ENCODE results near the gene DZIP3. TPM values are rescaled to one million over a fixed set of nuclear protein-coding genes. Genes with fewer than 3 reads are reported as not detected.
A peak's percentile ranks its signal among the peaks of the same experiment; 100 is the strongest.

The DZIP3 gene
- total RNA-seq (10 to 100 TPM in 4 of 5 experiments, 1 to 10 TPM in 1; 9.6 to 17.3 (median 14.6) TPM), polyA plus RNA-seq (10 to 100 TPM in 1 of 2 donors, 1 to 10 TPM in 1; 4.5 to 14.5 TPM), total RNA-seq (32.7 reads per million, percentile 62 among the genes with 10 or more reads in this experiment)

- POLR2A ChIA-PET, result interaction anchor here (0.5 to 6.0 kb wide), 21 partner anchors 12 to 1296 kb away, joined by 3 to 159 read pairs (median 4); partner anchors contain the start of genes BBX and TRAT1
- Histone ChIP-seq H3K9me3 (ENCODE audit: control insufficient read depth in 2 of 3, low read length in 3 of 3) (no peaks in the 10 kb centered on the region), H3K36me3 (ENCODE audit: control insufficient read depth in 2 of 3, insufficient read depth in 3 of 3, low read length in 3 of 3) (peaks cover 0 to 6% (median 0%) of the 10 kb centered on the region in 3 experiments), H3K27ac (ENCODE audit: low read depth, low read length) (peak within 1 kb of the TSS; percentile 92), H3K27me3 (ENCODE audit: control insufficient read depth in 2 of 2, insufficient read depth in 2 of 2, low read length in 2 of 2) (no peaks in the 10 kb centered on the region), H3K4me3 (ENCODE audit: low read length) (peak within 1 kb of the TSS; percentile 87), H3K4me1 (ENCODE audit: control insufficient read depth in 2 of 2, insufficient read depth in 2 of 2, low read length in 2 of 2) (peaks cover 11 to 15% of the 10 kb centered on the region in 2 donors)
- CTCF ChIA-PET, result interaction anchor here (0.6 to 4.5 kb wide), 7 partner anchors 9 to 1069 kb away, joined by 3 to 39 read pairs (median 4); no protein-coding TSS in a partner anchor
- Mint-ChIP-seq H3K4me3 (peak within 1 kb of the TSS; percentile 94 to 99 (median 98)), H3K27ac (peak within 1 kb of the TSS; percentile 95 to 100 (median 99)), H3K4me1 (peaks cover 12 to 53% (median 39%) of the 10 kb centered on the region in 7 donors), H3K27me3 (no peaks in the 10 kb centered on the region), H3K36me3 (peaks cover 0 to 10% (median 0%) of the 10 kb centered on the region in 5 donors), H3K9me3 (no peaks in the 10 kb centered on the region)
- intact Hi-C loops (cut with micrococcal nuclease), result loop anchor here (1.0 to 10.0 kb wide), 16 partner anchors 9 to 1065 kb away; partner anchors contain the start of genes TRAT1 (in 2 of the 2), CD47 (in 1 of the 2) and IFT57 (in 1 of the 2)
- peak; percentile 74 to 88 (median 82) for DNase-seq
- ATAC-seq, result peak; percentile 83
These were observed at the start of gene DZIP3, which contains the start of gene CIP2A for GRCh38 chr3:108589081-108589997. Gene DZIP3 (plus strand): TSS chr3:108589722. CDS start chr3:108605407, 15,685 bp downstream. Gene CIP2A (minus strand): TSS chr3:108589438. CDS start chr3:108589375, 63 bp downstream.

- H3K4me3 Mint-ChIP-seq, result peak overlapping the region in 6 of 10 donors; percentile 10 to 39 (median 18)
- no peak for DNase-seq
- peaks cover 0 to 31% (median 8%) of the 10 kb centered on the region in 5 donors for H3K36me3 Mint-ChIP-seq
- Histone ChIP-seq H3K27me3 (ENCODE audit: control insufficient read depth in 2 of 2, insufficient read depth in 2 of 2, low read length in 2 of 2) (no peaks in the 10 kb centered on the region), H3K36me3 (ENCODE audit: control insufficient read depth in 2 of 3, insufficient read depth in 3 of 3, low read length in 3 of 3) (no peaks in the 10 kb centered on the region), H3K9me3 (ENCODE audit: control insufficient read depth in 2 of 3, low read length in 3 of 3) (no peaks in the 10 kb centered on the region), H3K27ac (ENCODE audit: low read depth, low read length) (no peak overlapping the region), H3K4me3 (ENCODE audit: low read length) (peak overlapping the region; percentile 19), H3K4me1 (ENCODE audit: control insufficient read depth in 2 of 2, insufficient read depth in 2 of 2, low read length in 2 of 2) (no peaks in the 10 kb centered on the region)
- H3K27me3 Mint-ChIP-seq, result no peaks in the 10 kb centered on the region
- H3K4me1 Mint-ChIP-seq, result peaks cover 0 to 9% (median 8%) of the 10 kb centered on the region in 7 donors
- intact Hi-C loops (cut with micrococcal nuclease), result no loop called here
- H3K9me3 Mint-ChIP-seq, result peaks cover 0 to 5% (median 0%) of the 10 kb centered on the region in 11 donors
- peak overlapping the region in 1 of 9 donors; percentile 14 for H3K27ac Mint-ChIP-seq
- no peak for ATAC-seq
- ChIA-PET POLR2A (no interaction called here), CTCF (no interaction called here)
These were observed 43.3 kb upstream of the DZIP3 start for GRCh38 chr3:108546247-108546646.

- ChIA-PET POLR2A (interaction anchor here (0.6 kb wide), 1 partner anchor 218 kb away, joined by 3 read pairs; no protein-coding TSS in a partner anchor), CTCF (no interaction called here)
- intact Hi-C loops (cut with micrococcal nuclease), result no loop called here
- Mint-ChIP-seq H3K4me3 (peak overlapping the region in 5 of 10 donors; percentile 10 to 39 (median 20)), H3K27me3 (no peaks in the 10 kb centered on the region), H3K9me3 (peaks cover 0 to 5% (median 0%) of the 10 kb centered on the region in 11 donors), H3K4me1 (peaks cover 0 to 9% (median 8%) of the 10 kb centered on the region in 7 donors), H3K27ac (no peak overlapping the region), H3K36me3 (peaks cover 0 to 33% (median 8%) of the 10 kb centered on the region in 5 donors)
- DNase-seq, result no peak
- H3K4me3 ChIP-seq (ENCODE audit: low read length), result peak overlapping the region; percentile 19
- no peak overlapping the region for H3K27ac ChIP-seq (ENCODE audit: low read depth, low read length)
- H3K36me3 ChIP-seq (ENCODE audit: control insufficient read depth in 2 of 3, insufficient read depth in 3 of 3, low read length in 3 of 3), result no peaks in the 10 kb centered on the region
- H3K4me1 ChIP-seq (ENCODE audit: control insufficient read depth in 2 of 2, insufficient read depth in 2 of 2, low read length in 2 of 2), result no peaks in the 10 kb centered on the region
- no peaks in the 10 kb centered on the region for H3K9me3 ChIP-seq (ENCODE audit: control insufficient read depth in 2 of 3, low read length in 3 of 3)
- H3K27me3 ChIP-seq (ENCODE audit: control insufficient read depth in 2 of 2, insufficient read depth in 2 of 2, low read length in 2 of 2), result no peaks in the 10 kb centered on the region
- ATAC-seq, result no peak
These were observed 42.8 kb upstream of the DZIP3 start for GRCh38 chr3:108546692-108547091.

GRCh38 chr3:108548304-108548703 lies 41.2 kb upstream of the DZIP3 start:
- ATAC-seq (no peak), DNase-seq (no peak)
- Mint-ChIP-seq H3K27ac (no peak overlapping the region), H3K4me3 (no peak overlapping the region), H3K4me1 (peaks cover 0 to 13% (median 9%) of the 10 kb centered on the region in 7 donors), H3K9me3 (peaks cover 0 to 5% (median 0%) of the 10 kb centered on the region in 11 donors), H3K36me3 (peaks cover 0 to 27% (median 5%) of the 10 kb centered on the region in 5 donors), H3K27me3 (no peaks in the 10 kb centered on the region)
- no peaks in the 10 kb centered on the region for H3K4me1 ChIP-seq (ENCODE audit: control insufficient read depth in 2 of 2, insufficient read depth in 2 of 2, low read length in 2 of 2)
- no peak overlapping the region for H3K4me3 ChIP-seq (ENCODE audit: low read length)
- H3K36me3 ChIP-seq (ENCODE audit: control insufficient read depth in 2 of 3, insufficient read depth in 3 of 3, low read length in 3 of 3), result no peaks in the 10 kb centered on the region
- no peaks in the 10 kb centered on the region for H3K9me3 ChIP-seq (ENCODE audit: control insufficient read depth in 2 of 3, low read length in 3 of 3)
- intact Hi-C loops (cut with micrococcal nuclease), result no loop called here
- no peaks in the 10 kb centered on the region for H3K27me3 ChIP-seq (ENCODE audit: control insufficient read depth in 2 of 2, insufficient read depth in 2 of 2, low read length in 2 of 2)
- POLR2A ChIA-PET, result no interaction called here
- CTCF ChIA-PET, result no interaction called here
- H3K27ac ChIP-seq (ENCODE audit: low read depth, low read length), result no peak overlapping the region

GRCh38 chr3:108548886-108549285 lies 40.6 kb upstream of the DZIP3 start:
- DNase-seq (no peak), ATAC-seq (no peak)
- Mint-ChIP-seq H3K27ac (no peak overlapping the region), H3K4me1 (peaks cover 0 to 13% (median 9%) of the 10 kb centered on the region in 7 donors), H3K9me3 (no peaks in the 10 kb centered on the region), H3K4me3 (no peak overlapping the region), H3K36me3 (peaks cover 0 to 21% (median 0%) of the 10 kb centered on the region in 5 donors), H3K27me3 (no peaks in the 10 kb centered on the region)
- Histone ChIP-seq H3K4me3 (ENCODE audit: low read length) (no peak overlapping the region), H3K36me3 (ENCODE audit: control insufficient read depth in 2 of 3, insufficient read depth in 3 of 3, low read length in 3 of 3) (no peaks in the 10 kb centered on the region), H3K4me1 (ENCODE audit: control insufficient read depth in 2 of 2, insufficient read depth in 2 of 2, low read length in 2 of 2) (no peaks in the 10 kb centered on the region), H3K27ac (ENCODE audit: low read depth, low read length) (no peak overlapping the region), H3K9me3 (ENCODE audit: control insufficient read depth in 2 of 3, low read length in 3 of 3) (no peaks in the 10 kb centered on the region), H3K27me3 (ENCODE audit: control insufficient read depth in 2 of 2, insufficient read depth in 2 of 2, low read length in 2 of 2) (no peaks in the 10 kb centered on the region)
- ChIA-PET POLR2A (no interaction called here), CTCF (no interaction called here)
- intact Hi-C loops (cut with micrococcal nuclease), result no loop called here

All from naive thymus-derived CD4-positive, alpha-beta T cell (primary cell).